ENCODE results near the gene NOP53.
"Not testable (repeated sequence)": the region's sequence is repeated elsewhere in the genome, so short reads cannot be mapped to it uniquely, and the experiment has no call there.

The NOP53 gene

GRCh38 chr19:47745010-47745901 is at the start of gene NOP53:
Gene NOP53 (plus strand): TSS chr19:47745546. CDS start chr19:47745560, 14 bp downstream.
- FAIRE-seq, result peak; percentile 55
- DNase-seq (ENCODE audit: low spot score), result peak; percentile 90

GRCh38 chr19:47696635-47697034 is 48.7 kb upstream of the NOP53 start:
- DNase-seq (ENCODE audit: low spot score), result no peak
- FAIRE-seq, result no peak

- DNase-seq (ENCODE audit: low spot score) (peak; percentile 59), FAIRE-seq (no peak)
Observed at GRCh38 chr19:47697863-47698609, 47.3 kb upstream of the NOP53 start.

GRCh38 chr19:47698631-47699359 is 46.6 kb upstream of the NOP53 start:
- FAIRE-seq (no peak), DNase-seq (ENCODE audit: low spot score) (no peak)

- DNase-seq (ENCODE audit: low spot score), result no peak
- no peak for FAIRE-seq
Observed at GRCh38 chr19:47699360-47699917, 45.9 kb upstream of the NOP53 start.

- DNase-seq (ENCODE audit: low spot score) (no peak), FAIRE-seq (no peak)
Observed at GRCh38 chr19:47700934-47701716, 44.2 kb upstream of the NOP53 start.

GRCh38 chr19:47701717-47702552 is 43.4 kb upstream of the NOP53 start:
- DNase-seq (ENCODE audit: low spot score) (no peak), FAIRE-seq (no peak)

GRCh38 chr19:47702671-47703070 is 42.7 kb upstream of the NOP53 start:
- FAIRE-seq (no peak), DNase-seq (ENCODE audit: low spot score) (no peak)

GRCh38 chr19:47703301-47703700 is 42.0 kb upstream of the NOP53 start:
- no peak for FAIRE-seq
- DNase-seq (ENCODE audit: low spot score), result no peak

- DNase-seq (ENCODE audit: low spot score) (no peak), FAIRE-seq (no peak)
Observed at GRCh38 chr19:47704024-47704423, 41.3 kb upstream of the NOP53 start.

- no peak for FAIRE-seq
Observed at GRCh38 chr19:47704656-47705055, 40.7 kb upstream of the NOP53 start.

GRCh38 chr19:47707135-47707925 is 38.0 kb upstream of the NOP53 start:
- FAIRE-seq, result no peak
- DNase-seq (ENCODE audit: low spot score), result peak; percentile 43

More at GRCh38 chr19:47704656-47705055, 40.7 kb upstream of the NOP53 start:
- no peak for DNase-seq (ENCODE audit: low spot score)

- FAIRE-seq (no peak), DNase-seq (ENCODE audit: low spot score) (no peak)
Observed at GRCh38 chr19:47711652-47712242, 33.6 kb upstream of the NOP53 start.

GRCh38 chr19:47713046-47714021 is 32.0 kb upstream of the NOP53 start, which contains the start of gene EHD2:
Gene EHD2 (plus strand): TSS chr19:47713422. CDS start chr19:47716613, 3,191 bp downstream.
- FAIRE-seq (no peak), DNase-seq (ENCODE audit: low spot score) (peak; percentile 20)

- FAIRE-seq, result no peak
- DNase-seq (ENCODE audit: low spot score), result no peak
Observed at GRCh38 chr19:47714339-47714738, 31.0 kb upstream of the NOP53 start.

- DNase-seq (ENCODE audit: low spot score); FAIRE-seq: not testable (repeated sequence)
Observed at GRCh38 chr19:47714855-47715254, 30.5 kb upstream of the NOP53 start.

GRCh38 chr19:47716270-47716937 is 28.9 kb upstream of the NOP53 start:
- no peak for FAIRE-seq
- DNase-seq (ENCODE audit: low spot score), result no peak

All from RCC 7860 (cell line).